HG03159 (cell line): Measurements from ENCODE around the gene PUS1.
A peak's percentile ranks its signal among the peaks of the same experiment; 100 is the strongest.

Source experiments
- ATAC-seq: cut with Tn5 transposase; IDR thresholded peaks from one replicate; pipeline ENCODE4 v1.9.1; 2021; ENCODE audit warnings: mild to moderate bottlenecking, moderate library complexity; ENCODE audit not compliant: unreplicated experiment

Gene PUS1

DNA sequence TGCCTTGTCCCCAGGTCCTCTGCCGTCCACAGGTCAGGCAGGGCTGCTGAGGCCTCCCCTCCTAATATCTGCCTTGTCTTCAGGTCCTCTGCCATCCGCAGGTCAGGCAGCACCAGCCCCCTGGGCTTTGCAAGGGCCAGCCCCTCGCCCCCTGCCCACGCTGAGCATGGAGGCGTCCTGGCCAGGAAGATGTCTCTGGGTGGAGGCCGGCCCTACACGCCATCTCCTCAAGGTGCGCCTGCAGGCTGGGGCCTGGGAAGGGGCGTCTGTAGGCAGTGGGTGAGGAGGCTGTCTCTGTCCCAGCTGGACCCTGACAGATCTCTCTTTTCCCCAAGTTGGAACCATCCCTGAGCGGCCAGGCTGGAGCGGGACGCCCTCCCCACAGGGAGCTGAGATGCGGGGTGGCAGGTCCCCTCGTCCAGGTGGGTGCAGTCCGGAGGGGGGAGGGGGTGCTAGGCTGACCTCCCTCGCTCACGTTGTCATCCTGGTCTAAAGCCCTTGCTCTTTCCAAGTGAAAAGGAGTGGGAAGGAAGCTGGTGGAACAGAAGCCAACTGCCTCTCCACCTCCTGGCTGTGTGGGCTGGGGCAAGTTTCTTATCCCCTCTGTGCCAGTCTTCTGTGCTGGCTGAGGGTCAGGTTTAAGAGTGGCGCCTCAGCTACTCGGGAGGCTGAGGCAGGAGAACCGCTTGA, 13.9 kb upstream of the PUS1 start:
- ATAC-seq = no peak

DNA sequence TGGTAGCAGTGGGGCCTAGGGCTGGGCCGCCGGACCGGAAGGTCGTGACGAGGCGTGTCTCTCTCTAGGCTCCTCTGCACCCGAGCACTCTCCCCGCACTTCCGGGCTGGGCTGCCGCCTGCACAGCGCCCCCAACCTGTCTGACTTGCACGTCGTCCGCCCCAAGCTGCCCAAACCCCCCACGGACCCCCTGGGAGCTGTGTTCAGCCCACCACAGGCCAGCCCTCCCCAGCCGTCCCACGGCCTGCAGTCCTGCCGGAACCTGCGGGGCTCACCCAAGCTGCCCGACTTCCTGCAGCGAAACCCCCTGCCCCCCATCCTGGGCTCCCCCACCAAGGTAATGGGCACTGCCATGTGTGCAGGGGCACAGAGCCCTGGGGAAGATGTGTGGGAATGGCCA, 13.3 kb upstream of the PUS1 start:
- ATAC-seq = no peak

DNA sequence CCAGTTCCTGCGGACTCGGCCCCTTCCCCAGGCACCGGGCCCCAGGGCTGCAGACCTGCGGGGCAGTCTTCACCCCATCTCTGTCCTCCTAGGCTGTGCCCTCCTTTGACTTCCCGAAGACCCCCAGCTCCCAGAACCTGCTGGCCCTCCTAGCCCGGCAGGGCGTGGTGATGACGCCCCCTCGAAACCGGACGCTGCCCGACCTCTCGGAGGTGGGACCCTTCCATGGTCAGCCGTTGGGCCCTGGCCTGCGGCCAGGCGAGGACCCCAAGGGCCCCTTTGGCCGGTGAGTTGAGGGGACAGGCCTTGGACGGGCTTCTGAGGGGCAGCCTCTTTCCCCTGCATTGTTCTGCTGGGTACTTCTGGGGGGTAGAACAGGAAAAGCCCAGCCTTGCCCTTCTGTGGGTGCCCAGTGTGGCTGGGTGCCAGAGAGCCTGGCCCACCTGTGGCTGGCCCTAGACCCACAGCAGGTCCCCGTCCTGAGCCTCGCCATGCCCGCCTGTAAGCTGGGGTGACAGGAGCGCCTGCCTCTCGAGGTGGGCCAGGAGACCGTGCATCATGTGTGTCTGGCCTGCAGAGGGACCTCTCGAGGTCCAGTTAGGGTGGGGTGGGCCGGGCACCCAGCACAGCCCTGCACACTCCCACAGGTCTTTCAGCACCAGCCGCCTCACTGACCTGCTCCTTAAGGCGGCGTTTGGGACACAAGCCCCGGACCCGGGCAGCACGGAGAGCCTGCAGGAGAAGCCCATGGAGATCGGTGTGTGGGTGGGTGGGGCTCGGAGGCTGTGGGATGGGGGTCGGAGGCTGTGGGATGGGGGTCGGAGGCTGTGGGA, 12.6 kb upstream of the PUS1 start:
- no peak for ATAC-seq

DNA sequence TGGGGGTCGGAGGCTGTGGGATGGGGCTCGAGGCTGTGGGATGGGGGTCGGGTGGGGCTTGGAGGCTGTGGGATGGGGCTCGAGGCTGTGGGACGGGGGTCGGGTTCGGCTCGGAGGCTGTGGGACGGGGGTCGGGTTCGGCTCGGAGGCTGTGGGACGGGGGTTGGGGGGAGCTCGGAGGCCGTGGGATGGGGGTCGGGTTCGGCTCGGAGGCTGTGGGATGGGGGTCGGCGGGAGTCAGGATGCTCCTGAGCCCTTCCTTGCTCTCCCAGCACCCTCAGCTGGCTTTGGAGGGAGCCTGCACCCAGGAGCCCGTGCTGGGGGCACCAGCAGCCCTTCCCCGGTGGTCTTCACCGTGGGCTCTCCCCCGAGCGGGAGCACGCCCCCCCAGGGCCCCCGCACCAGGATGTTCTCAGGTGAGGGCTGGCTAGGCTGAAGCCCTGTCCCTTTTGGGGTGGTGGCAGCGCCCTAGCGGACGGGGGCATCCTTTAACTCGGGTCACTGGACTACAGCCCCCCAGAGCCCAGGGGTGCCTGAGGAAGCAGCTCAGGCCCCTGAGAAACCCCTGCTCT, 11.9 kb upstream of the PUS1 start:
- ATAC-seq = no peak

DNA sequence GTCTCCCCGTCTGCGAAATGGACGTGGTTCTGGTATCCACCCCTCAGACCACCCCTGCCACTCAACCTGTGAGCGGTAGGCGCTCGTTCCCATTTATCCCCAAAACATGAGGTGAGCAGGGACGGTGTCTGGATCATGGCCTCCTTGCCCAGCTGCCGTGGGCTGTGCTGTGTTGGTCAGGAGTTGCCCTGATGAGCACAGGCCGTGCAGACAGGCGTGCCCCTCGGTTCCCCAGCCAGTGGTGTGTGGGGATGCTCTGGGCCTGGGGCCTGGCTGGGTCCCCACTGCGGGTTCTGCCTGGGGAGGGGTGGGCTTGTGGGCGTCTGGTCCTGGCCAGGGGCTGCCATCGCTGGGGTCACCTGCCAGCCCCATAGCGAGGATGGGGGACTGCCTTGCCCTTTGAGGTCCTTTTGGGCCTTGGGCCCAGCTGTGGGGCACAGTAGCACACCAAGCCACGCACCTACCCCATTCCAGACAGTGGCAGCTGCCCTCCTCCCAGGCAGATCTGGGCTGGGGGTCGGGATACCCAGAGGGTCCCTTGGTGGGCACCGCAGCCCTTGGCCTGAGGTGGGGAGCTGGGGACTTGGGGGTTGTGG, 11.3 kb upstream of the PUS1 start:
- ATAC-seq = no peak

DNA sequence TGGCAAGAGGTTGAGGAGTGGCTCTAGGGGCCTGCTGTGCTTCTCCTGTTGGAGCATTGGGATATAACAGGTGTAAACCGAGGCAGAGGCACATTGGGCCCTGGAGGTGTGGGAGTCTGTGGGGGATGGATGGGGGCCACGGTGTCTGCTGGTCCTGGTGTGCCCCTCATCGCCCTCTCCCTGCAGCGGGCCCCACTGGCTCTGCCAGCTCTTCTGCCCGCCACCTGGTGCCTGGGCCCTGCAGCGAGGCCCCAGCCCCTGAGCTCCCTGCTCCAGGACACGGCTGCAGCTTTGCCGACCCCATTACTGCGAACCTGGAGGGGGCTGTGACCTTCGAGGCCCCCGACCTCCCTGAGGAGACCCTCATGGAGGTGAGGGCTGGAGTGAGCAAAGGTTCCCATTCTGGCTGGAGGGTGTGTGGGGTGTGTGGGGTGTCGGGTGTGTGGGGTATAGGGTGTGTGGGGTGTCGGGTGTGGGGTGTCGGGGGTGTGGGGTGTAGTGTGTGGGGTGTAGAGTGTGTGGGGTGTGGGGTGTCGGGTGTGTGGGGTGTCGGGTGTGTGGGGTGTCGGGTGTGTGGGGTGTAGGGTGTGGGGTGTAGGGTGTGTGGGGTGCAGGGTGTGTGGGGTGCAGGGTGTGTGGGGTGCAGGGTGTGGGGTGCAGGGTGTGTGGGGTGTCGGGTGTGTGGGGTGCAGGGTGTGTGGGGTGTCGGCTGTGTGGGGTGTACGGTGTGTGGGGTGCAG, 10.6 kb upstream of the PUS1 start:
- ATAC-seq = no peak

DNA sequence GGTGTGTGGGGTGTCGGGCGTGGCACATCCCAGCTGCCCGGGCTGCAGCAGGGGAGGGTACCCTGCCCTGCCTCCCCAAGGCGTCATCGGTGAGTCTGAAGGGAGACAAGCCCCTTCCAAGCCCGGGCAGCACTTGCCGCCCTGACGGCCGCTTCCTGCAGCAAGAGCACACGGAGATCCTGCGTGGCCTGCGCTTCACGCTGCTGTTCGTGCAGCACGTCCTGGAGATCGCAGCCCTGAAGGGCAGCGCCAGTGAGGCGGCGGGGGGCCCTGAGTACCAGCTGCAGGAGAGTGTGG, 10.1 kb upstream of the PUS1 start:
- no peak for ATAC-seq

DNA sequence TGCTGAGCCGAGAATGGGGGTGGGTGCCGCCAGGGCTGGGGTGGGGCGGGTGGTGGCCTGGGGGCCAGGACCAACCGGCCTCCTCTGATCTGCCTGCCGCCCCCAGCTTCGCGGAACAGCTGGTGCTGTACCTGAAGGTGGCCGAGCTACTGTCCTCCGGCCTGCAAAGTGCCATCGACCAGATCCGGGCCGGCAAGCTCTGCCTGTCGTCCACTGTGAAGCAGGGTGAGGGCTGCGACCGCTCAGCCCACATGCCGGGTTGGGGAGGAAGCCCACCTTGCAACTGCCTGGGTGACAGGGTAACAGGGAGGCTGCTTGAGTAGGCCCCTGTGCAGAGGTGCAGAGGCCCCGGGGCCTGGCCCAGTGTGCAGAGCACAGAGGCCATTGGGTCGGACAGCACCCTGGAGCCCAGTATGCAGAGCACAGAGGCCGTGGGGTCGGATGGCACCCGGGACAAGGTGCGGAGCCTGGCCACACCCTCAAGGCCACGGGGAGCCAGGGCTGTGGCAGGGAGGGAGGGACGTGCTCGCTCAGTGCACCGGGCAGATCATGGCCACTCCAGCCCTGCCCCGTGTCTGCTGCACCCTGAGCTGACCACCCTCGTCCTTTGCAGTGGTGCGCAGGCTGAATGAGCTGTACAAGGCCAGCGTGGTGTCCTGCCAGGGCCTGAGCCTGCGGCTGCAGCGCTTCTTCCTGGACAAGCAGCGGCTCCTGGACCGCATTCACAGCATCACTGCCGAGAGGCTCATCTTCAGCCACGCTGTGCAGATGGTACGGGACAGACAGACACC, 9.5 kb upstream of the PUS1 start:
- ATAC-seq = no peak

DNA sequence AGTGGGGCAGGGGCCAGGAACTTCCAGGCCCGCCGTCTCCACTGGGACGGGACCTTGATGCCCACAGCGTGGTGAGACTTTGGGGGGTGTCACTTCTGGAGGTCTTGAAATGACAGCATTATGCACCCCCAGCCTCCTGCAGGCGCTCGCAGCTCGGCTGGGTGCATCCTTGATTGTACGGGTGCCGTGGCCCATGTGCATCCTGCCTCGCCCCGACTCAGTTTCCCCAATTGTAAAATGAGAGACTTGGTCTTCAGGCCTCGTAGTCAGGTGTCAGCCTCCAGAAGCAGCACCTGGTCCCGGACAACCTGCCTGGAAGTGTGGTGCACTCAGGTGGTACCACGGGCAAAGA, 8.9 kb upstream of the PUS1 start:
- no peak for ATAC-seq

DNA sequence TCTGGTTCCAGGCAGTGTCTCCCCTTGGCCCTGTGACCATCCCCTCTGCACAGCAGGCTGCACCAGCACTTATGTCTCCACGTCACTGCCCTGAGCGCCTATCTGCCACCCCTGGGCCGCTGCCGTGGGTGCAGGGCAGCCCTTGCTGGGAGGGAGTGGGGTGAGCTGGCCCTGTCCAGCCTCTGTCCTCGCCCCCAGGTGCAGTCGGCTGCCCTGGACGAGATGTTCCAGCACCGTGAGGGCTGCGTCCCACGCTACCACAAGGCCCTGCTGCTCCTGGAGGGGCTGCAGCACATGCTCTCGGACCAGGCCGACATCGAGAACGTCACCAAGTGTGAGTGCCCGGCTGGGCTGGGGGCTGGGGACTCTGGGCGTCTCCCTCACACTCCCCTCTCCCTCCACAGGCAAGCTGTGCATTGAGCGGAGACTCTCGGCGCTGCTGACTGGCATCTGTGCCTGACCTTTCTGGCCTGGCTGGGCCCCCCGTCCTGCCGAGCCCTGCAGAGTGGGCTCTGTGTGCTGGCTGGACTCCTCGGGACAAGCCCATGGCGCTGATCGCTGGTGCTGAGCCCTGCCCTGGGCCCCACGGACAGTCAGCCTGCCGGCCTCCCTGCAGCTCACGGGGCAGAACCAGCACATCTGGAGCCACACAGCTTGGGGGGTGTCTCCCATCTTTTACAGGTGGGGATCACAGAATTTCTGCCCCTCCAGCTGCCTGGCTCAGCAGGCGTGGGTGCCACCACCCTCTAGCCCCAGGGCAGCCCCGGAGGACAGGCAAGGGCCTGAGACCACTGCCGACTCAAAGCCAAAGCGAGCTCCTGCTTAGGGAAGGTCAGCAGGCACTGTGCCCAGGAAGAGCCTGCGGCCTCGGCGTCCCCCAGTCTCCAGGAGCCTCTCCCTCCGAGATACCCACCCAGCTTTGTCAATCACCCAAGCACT, 7.9 kb upstream of the PUS1 start:
- no peak for ATAC-seq

DNA sequence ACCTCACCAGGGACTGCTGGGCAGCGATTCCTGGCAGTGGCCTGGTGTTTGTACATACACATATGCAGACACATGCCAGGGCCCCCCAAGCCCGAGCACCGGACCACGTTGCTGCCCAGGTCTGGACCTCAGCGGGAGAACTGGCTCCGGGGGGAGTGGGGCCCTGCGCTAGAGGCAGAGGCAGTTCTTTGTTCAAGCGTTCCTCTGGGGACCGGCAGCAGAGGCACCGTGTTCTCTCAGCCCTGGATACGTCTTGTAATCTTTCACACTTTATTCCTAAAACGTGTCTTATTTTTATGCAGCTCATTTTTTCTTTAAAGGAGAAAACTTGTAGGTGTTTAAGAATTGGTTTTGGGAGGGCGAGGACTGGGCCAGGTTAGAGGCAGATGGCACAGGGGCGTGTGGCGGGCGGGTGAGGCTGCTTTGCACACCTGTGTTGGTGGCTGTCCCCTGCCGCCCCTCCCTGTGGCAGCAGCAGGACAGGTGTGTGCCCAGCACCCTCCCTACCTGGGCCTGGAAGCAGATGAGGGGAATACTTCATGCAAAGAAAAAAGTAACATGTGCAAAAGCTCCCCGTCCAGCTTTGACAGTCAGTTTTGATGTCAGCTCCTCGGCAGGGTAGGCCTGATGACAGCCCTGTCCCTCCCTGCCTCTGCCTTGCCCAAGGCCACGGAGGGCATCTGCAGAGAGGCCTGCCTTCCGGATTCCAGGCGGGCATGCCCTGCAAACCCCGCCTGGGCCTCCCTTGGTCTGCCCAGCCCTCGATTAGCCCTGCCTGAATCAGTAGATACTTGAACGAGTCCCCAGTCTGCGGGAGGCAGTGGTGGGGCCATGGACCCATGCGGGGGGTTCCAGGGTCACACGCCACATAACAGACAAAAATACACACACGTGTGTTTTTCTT, 7.0 kb upstream of the PUS1 start:
- no peak for ATAC-seq

DNA sequence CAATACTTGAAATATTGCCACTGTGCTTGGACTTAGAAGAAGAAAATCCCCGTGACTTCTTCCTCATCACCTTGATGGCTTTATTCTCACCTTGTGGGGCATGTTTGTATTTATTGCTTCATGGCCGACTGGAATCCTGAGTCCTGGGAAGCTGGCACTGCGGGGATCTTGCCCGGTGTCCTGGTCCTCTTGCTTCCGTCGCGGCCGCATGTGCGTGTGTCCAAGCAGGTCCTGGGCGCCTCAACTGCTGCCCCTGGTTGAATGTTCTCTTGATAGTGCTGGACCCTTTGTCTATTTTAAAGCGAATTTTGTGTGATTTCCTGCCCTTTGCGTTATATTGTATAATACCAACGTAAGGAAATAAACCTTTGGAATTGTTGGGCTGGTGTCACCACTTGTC, 6.3 kb upstream of the PUS1 start:
- no peak for ATAC-seq

DNA sequence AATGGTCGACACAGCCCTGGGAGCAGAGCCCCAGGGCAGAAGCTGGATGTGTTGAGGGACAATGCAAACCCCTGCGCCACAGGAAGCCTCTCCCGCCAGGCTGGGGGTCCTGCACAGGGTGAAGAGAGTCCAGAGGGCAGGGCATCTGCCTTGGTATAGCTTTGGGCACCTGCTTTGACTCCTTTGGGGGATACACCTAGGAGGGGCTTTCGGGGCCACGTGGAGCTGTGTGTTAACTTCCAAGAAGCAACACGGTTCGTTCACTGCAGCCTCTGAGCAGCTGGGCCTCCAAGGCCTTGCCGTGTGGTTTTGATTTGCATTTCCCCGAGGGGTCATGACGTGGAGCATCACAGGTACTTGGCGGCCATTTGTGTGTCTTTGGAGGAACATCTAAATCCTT, 5.8 kb upstream of the PUS1 start:
- peak; percentile 82 for ATAC-seq

DNA sequence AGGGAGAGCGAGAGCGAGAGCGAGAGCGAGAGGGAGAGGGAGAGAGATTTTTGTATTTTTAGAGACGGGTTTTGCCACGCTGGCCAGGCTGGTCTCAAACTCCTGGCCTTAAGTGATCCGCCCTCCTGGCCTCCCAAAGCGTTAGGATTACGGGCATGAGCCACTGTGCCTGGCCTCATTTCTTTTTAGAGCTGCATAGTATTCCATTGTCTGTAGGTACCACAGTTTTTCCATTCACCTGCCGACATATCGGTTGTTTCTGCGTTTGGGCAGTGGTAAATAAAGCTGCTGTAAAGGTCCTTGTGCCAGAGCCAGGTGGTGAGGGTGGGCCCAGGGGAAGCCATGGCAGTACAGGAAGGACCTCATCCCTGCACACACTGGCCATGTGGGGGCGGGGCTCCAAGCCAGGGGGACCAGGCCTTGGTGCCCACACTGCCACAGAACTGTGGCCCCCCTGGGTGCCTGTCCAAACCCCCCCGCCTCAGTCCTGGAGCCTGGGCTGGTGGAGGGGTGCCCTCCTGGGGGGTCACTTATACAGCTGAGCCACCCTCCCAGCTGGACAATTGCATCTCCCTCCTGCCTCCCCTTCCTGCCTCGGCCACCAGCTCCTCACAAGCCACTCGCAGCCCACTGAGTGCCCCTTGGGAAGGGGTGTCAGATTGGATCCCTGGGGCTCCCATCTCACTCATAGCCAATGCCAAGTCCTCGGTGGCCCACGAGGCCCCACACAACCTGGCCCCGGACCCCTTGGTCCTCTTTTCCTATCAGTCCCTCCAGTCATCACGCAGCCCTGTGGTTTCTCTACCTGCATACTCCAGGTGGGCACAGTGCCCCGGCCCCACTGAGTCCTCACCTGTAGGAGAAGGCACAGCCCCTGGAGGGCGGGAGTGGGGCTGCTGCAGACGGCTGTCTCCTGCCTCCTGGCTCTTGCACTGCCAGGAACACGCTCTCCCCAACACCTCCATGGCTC, 1.7 kb upstream of the PUS1 start:
- no peak for ATAC-seq

DNA sequence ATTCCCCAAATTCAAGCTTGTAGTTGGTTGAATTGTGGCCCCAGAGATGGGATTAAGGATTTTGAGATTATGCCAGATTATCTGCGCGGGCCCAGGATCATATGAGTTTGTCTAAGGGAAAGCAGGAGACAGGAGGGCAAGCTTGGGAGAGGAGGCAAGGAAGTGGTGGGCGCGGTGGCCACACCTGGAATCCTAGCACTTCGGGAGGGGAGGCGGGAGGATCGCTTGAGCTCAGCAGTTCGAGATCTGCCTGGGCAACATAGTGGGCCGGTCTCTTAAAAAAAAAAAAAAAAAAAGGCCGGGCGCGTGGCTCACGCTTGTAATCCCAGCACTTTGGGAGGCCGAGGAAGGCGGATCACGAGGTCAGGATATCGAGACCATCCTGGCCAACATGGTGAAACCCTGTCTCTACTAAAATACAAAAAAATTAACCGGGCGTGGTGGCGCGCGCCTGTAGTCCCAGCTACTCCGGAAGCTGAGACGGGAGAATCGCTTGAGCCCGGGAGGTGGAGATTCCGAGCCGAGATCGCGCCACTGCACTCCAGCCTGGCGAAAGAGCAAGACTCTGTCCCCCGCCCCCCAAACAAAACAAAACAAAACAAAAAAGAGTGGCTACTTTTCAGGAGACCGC, 881 bp upstream of the PUS1 start:
- ATAC-seq = peak; percentile 2

DNA sequence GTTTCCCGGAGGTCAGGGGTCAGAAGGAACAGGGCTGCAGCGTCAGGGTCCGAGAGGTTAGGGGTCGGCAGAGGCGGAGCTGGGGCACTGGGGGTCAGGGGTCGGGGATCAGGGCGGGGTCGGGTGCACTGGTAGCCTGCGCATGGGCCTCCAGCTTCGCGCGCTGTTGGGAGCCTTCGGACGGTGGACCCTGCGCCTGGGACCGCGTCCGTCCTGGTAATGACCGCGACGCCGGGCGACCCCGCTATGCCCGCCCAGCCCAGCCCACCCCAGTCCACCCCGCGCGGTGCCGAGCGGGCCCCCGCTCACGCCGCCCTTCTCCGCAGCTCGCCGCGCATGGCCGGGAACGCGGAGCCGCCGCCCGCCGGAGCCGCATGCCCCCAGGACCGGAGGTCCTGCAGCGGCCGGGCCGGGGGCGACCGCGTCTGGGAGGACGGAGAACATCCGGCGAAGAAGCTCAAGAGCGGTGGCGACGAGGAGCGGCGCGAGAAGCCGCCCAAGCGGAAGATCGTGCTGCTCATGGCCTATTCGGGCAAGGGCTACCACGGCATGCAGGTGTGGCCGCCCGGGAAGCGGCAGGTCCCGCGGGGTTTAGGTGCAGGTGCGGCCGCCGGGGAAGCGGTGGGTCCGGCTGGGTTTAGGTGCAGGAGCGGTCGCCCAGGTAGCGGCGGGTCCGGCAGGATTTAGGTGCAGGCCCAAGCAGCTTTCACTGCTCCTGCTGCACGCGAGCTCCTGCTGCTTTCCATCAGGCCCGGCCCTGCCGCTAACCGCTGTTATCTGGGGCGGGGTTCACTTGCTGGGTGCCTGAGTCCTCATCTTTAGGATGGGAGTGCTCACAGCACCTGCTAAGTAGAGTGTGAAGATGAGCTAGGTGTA, 743 bp downstream of the PUS1 start:
- ATAC-seq = peak; percentile 13
